OCI-LY7 (cell line): ENCODE measurements around the gene BICDL2.

Experiments
- EZH2phosphoT487 ChIP-seq: fragments of 200-600 bp; sonication (generic); IDR thresholded peaks from 2 replicates; pipeline ENCODE4 v1.6.1; 2018; ENCODE audit warnings: low read depth, borderline replicate concordance, mild to moderate bottlenecking, mixed run types, antibody characterized with exemption, low read length, moderate library complexity, mixed read lengths
- TF ChIP-seq, protein P1 (sequence below): fragments of 200-600 bp; sonication (generic); conservative IDR thresholded peaks from 2 replicates; pipeline ENCODE4 v1.5.1; 2014; ENCODE audit warnings: mild to moderate bottlenecking, antibody characterized with exemption, low read length, moderate library complexity, mixed read lengths

GRCh38 chr16:3045758-3046640, 9.3 kb upstream of the BICDL2 start, which contains the start of gene MMP25:
- TF ChIP-seq, protein P1, sequence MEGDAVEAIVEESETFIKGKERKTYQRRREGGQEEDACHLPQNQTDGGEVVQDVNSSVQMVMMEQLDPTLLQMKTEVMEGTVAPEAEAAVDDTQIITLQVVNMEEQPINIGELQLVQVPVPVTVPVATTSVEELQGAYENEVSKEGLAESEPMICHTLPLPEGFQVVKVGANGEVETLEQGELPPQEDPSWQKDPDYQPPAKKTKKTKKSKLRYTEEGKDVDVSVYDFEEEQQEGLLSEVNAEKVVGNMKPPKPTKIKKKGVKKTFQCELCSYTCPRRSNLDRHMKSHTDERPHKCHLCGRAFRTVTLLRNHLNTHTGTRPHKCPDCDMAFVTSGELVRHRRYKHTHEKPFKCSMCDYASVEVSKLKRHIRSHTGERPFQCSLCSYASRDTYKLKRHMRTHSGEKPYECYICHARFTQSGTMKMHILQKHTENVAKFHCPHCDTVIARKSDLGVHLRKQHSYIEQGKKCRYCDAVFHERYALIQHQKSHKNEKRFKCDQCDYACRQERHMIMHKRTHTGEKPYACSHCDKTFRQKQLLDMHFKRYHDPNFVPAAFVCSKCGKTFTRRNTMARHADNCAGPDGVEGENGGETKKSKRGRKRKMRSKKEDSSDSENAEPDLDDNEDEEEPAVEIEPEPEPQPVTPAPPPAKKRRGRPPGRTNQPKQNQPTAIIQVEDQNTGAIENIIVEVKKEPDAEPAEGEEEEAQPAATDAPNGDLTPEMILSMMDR, result no peak
- no peak for TF ChIP-seq EZH2phosphoT487
